IMR-90 (cell line): Measurements from ENCODE around the gene SCYGR7. TPM values are rescaled to one million over a fixed set of nuclear protein-coding genes. Genes with fewer than 3 reads are reported as not detected.

Source experiments
- ATAC-seq: fragments of 200-7000 bp; cut with Tn5 transposase; 2 replicates; pipeline ENCODE4 v1.9.1; 2020; ENCODE audit warnings: low read depth, mild to moderate bottlenecking, moderate library complexity
- Bru-seq: library from RNA; stranded (reverse); fragments of 400-500 nt; gene quantifications from one replicate; lab custom pipeline; 2021; lab: Mats Ljungman, UMichigan
- BruChase-seq, 2 experiments: library from RNA; stranded (reverse); fragments of 400-500 nt; gene quantifications; one replicate each; lab custom pipeline; 2021; lab: Mats Ljungman, UMichigan
- BruUV-seq: library from RNA; stranded (reverse); fragments of 400-500 nt; replicated peaks from 2 replicates; lab custom pipeline; 2021; lab: Mats Ljungman, UMichigan
- CTCF ChIA-PET: fragments of 300-600 bp; formaldehyde crosslinking; extraction: SDS; loops from one replicate; lab custom pipeline; 2021; ENCODE audit warnings: antibody characterized with exemption; lab: Yijun Ruan, JAX
- POLR2A ChIA-PET: fragments of 300-600 bp; sonication (Branson Sonifier 250); formaldehyde crosslinking; loops from one replicate; lab custom pipeline; 2022; ENCODE audit warnings: antibody characterized with exemption; ENCODE audit not compliant: unreplicated experiment; lab: Charles Lee
- DNase-seq: peaks from one replicate; pipeline ENCODE4 v3.0.0; 2013
- H2AFZ ChIP-seq: replicated peaks from 2 replicates; pipeline ENCODE3; 2013; ENCODE audit warnings: low read length, mild to moderate bottlenecking; ENCODE audit not compliant: poor library complexity
- H2AK5ac ChIP-seq: 2 replicates; pipeline ENCODE4 v1.6.1; 2013; ENCODE audit warnings: low read depth, low read length, inconsistent platforms
- H2AK9ac ChIP-seq: replicated peaks from 2 replicates; pipeline ENCODE3; 2013; ENCODE audit warnings: mild to moderate bottlenecking, low read depth, low read length, moderate library complexity; ENCODE audit not compliant: poor library complexity
- H2BK120ac ChIP-seq: 2 replicates; pipeline ENCODE4 v1.6.1; 2013; ENCODE audit warnings: low read depth, low read length, inconsistent platforms
- H2BK15ac ChIP-seq: 3 replicates; pipeline ENCODE4 v1.6.1; 2013; ENCODE audit warnings: low read depth, low read length, inconsistent platforms
- H2BK20ac ChIP-seq: 2 replicates; pipeline ENCODE4 v1.6.1; 2013; ENCODE audit warnings: low read depth, mild to moderate bottlenecking, inconsistent platforms, low read length, moderate library complexity
- H2BK5ac ChIP-seq: 2 replicates; pipeline ENCODE4 v1.6.1; 2013; ENCODE audit warnings: mild to moderate bottlenecking, low read depth, low read length, inconsistent platforms; ENCODE audit not compliant: poor library complexity, severe bottlenecking
- H3K14ac ChIP-seq: replicated peaks from 2 replicates; pipeline ENCODE4 v1.6.1; 2013; ENCODE audit warnings: low read depth, low read length, inconsistent platforms
- H3K18ac ChIP-seq: 2 replicates; pipeline ENCODE4 v1.6.1; 2013; ENCODE audit warnings: low read depth, low read length, control low read depth
- H3K23ac ChIP-seq: 2 replicates; pipeline ENCODE4 v1.6.1; 2013; ENCODE audit warnings: low read depth, low read length, inconsistent platforms
- H3K27ac ChIP-seq: 2 replicates; pipeline ENCODE4 v1.5.1; 2013; ENCODE audit warnings: mild to moderate bottlenecking, control low read depth, low read length; ENCODE audit not compliant: insufficient read depth
- H3K27me3 ChIP-seq: 2 replicates; pipeline ENCODE4 v1.6.1; 2013; ENCODE audit warnings: low read length; ENCODE audit not compliant: control insufficient read depth, insufficient read depth
- H3K36me3 ChIP-seq: 2 replicates; pipeline ENCODE4 v1.6.1; 2013; ENCODE audit warnings: low read length, mixed read lengths; ENCODE audit not compliant: control insufficient read depth, insufficient read depth
- H3K4ac ChIP-seq: 2 replicates; pipeline ENCODE4 v1.6.1; 2013; ENCODE audit warnings: low read depth, low read length, inconsistent platforms
- H3K4me1 ChIP-seq: 2 replicates; pipeline ENCODE4 v1.6.1; 2013; ENCODE audit warnings: low read length, mixed read lengths; ENCODE audit not compliant: control insufficient read depth, insufficient read depth
- H3K4me2 ChIP-seq: 2 replicates; pipeline ENCODE4 v1.6.1; 2013; ENCODE audit warnings: low read depth, mild to moderate bottlenecking, control low read depth, low read length, moderate library complexity
- H3K4me3 ChIP-seq: 2 replicates; pipeline ENCODE4 v1.5.1; 2013; ENCODE audit warnings: low read depth, mild to moderate bottlenecking, control low read depth, low read length, moderate library complexity; ENCODE audit not compliant: insufficient read depth
- H3K56ac ChIP-seq: 2 replicates; pipeline ENCODE4 v1.6.1; 2013; ENCODE audit warnings: low read length, inconsistent platforms; ENCODE audit not compliant: insufficient read depth; ENCODE audit errors: extremely low read depth
- H3K79me1 ChIP-seq, 2 experiments: 2 replicates each; pipeline ENCODE4 v1.6.1; 2013; ENCODE audit warnings: low read length in 2 of 2, inconsistent platforms in 1 of 2, low read depth in 1 of 2
- H3K9ac ChIP-seq: 2 replicates; pipeline ENCODE4 v1.6.1; 2013; ENCODE audit warnings: low read depth, low read length, control low read depth
- H3K9me1 ChIP-seq: 2 replicates; pipeline ENCODE4 v1.6.1; 2013; ENCODE audit warnings: low read length, inconsistent platforms; ENCODE audit not compliant: insufficient read depth
- H3K9me3 ChIP-seq: 2 replicates; pipeline ENCODE4 v1.6.1; 2013; ENCODE audit warnings: low read length; ENCODE audit not compliant: control insufficient read depth, insufficient read depth
- H4K20me1 ChIP-seq: 2 replicates; pipeline ENCODE4 v1.6.1; 2013; ENCODE audit warnings: low read length, inconsistent platforms; ENCODE audit not compliant: insufficient read depth
- H4K5ac ChIP-seq: 2 replicates; pipeline ENCODE4 v1.6.1; 2013; ENCODE audit warnings: mild to moderate bottlenecking, low read depth, low read length, control low read depth
- H4K8ac ChIP-seq, 2 experiments: 2 replicates each; pipeline ENCODE4 v1.6.1; 2013; ENCODE audit warnings: low read depth in 2 of 2, low read length in 2 of 2, control low read depth in 1 of 2, inconsistent platforms in 1 of 2
- H4K91ac ChIP-seq: 2 replicates; pipeline ENCODE4 v1.6.1; 2013; ENCODE audit warnings: low read depth, low read length, inconsistent platforms; ENCODE audit not compliant: insufficient read depth
- CEBPB ChIP-seq: IDR thresholded peaks from 2 replicates; pipeline ENCODE4 v1.6.1; 2012; ENCODE audit warnings: low read depth, low read length, improper control_type of control experiment
- MAZ ChIP-seq: IDR thresholded peaks from 2 replicates; pipeline ENCODE4 v1.6.1; 2012; ENCODE audit warnings: low read depth, mild to moderate bottlenecking, low read length, improper control_type of control experiment, moderate library complexity, borderline replicate concordance
- WGBS, 2 experiments: methylation state at CpG; one replicate each; pipeline versions ENCODE4 v1.1.5 to v1.1.7; 2013; ENCODE audit warnings: missing lambda C conversion rate in 2 of 2; ENCODE audit not compliant: insufficient read length in 1 of 2; ENCODE audit errors: extremely low coverage in 2 of 2; 5-methylcytosine and 5-hydroxymethylcytosine counted together
- dilution Hi-C: fragments of 300-500 bp; cut with HindIII; formaldehyde crosslinking; loops from one replicate; pipeline ENCODE4 v1.14.3; 2018; ENCODE audit warnings: low sequenced_read_pairs; ENCODE audit not compliant: unreplicated experiment
- in situ Hi-C: fragments of 300-500 bp; cut with MboI; formaldehyde crosslinking; loops from 3 replicates; pipeline ENCODE4 v1.14.3; 2019; ENCODE audit warnings: low sequenced_read_pairs, inconsistent platforms, mixed read lengths
- intact Hi-C: fragments of 100-400 bp; cut with micrococcal nuclease; formaldehyde crosslinking; loops from 2 replicates; pipeline ENCODE4 v1.10.0; 2022
- long read RNA-seq: library from polyadenylated mRNA; unstranded; transcript quantifications from one replicate; pipeline ENCODE4 v2.0.0, GENCODE V29; 2021; ENCODE audit not compliant: unreplicated experiment
- polyA plus RNA-seq, 3 experiments: library from polyadenylated mRNA; depleted of rRNA; stranded (reverse); fragments of >200 nt; gene quantifications; 2 replicates each; pipeline ENCODE4 v1.2.3, GENCODE V29; 2012; ENCODE audit warnings: low replicate concordance in 1 of 3
- total RNA-seq: library from RNA; depleted of rRNA; stranded (reverse); fragments of >200 nt; gene quantifications from 2 replicates; pipeline ENCODE4 v1.2.3, GENCODE V29; 2012; rRNA removed

SCYGR7 gene
- total RNA-seq (not detected in 2 replicates), polyA plus RNA-seq (2012; rRNA removed) (not detected in 2 replicates), Bru-seq, nascent RNA (not detected), BruChase-seq, experiment 1, labeled RNA remaining after a 6-hour chase (not detected), BruChase-seq, experiment 2, labeled RNA remaining after a 2-hour chase (not detected)
- not detected in 2 replicates for polyA plus RNA-seq (2012; cell fraction: cytosol; rRNA removed)
- polyA plus RNA-seq (2012; cell fraction: nucleus; rRNA removed; ENCODE audit: low replicate concordance): not detected in 2 replicates
- long read RNA-seq: 0 reads

DNA sequence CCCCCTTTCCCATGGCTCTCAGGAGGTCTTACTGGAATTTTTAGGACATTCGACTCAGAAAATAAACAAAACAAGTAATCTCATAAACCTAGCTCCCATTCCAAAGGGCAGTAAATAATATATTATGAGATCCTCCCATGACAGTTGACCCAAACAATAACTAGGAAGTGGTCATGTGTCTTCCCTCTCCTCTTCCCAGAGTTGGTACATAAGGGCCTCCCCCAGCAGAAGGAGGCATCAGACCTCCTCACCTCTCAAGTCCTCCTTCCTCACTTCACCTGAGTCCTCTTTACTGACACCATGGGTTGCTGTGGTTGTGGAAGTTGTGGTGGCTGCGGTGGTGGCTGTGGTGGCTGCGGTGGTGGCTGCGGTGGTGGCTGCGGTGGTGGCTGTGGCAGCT lies at the start of gene SCYGR7:
TSS of gene SCYGR7 (plus strand) at position 301 of the 400 bp plus-strand sequence. CDS start at position 301, 0 bp downstream.
- H2BK15ac ChIP-seq: no peak within 1 kb of the TSS
- H3K56ac ChIP-seq: no peak within 1 kb of the TSS
- TF ChIP-seq MAZ: no peak
- no peak for TF ChIP-seq CEBPB
- no peak within 1 kb of the TSS for H3K23ac ChIP-seq
- H2AK5ac ChIP-seq: no peak within 1 kb of the TSS
- no peak within 1 kb of the TSS for H4K5ac ChIP-seq
- H3K9ac ChIP-seq: no peak within 1 kb of the TSS
- no peak within 1 kb of the TSS for H4K8ac ChIP-seq
- no peak within 1 kb of the TSS for H3K18ac ChIP-seq
- no peak within 1 kb of the TSS for H2AK9ac ChIP-seq
- H3K14ac ChIP-seq: no peak within 1 kb of the TSS
- H3K4ac ChIP-seq: no peak within 1 kb of the TSS
- H3K4me2 ChIP-seq: no peak within 1 kb of the TSS
- no peak within 1 kb of the TSS for H2BK5ac ChIP-seq
- H3K9me3 ChIP-seq: no peaks in the 10 kb centered on the region
- in situ Hi-C loops (no loop called here), intact Hi-C loops (no loop called here), dilution Hi-C loops (no loop called here)
- ChIA-PET CTCF (no interaction called here), POLR2A (no interaction called here)
- H3K36me3 ChIP-seq: no peaks in the 10 kb centered on the region
- ATAC-seq (no peak), DNase-seq (no peak)
- no peaks in the 10 kb centered on the region for H3K27me3 ChIP-seq
- WGBS, 2 experiments: no CpG with 5 or more reads among the region's 5 CpGs
- no peak within 1 kb of the TSS for H2AFZ ChIP-seq
- no peak within 1 kb of the TSS for H2BK120ac ChIP-seq
- no peak within 1 kb of the TSS for H4K91ac ChIP-seq
- no peak within 1 kb of the TSS for H3K4me3 ChIP-seq
- no peaks in the 10 kb centered on the region for H4K20me1 ChIP-seq
- BruUV-seq: no TSS peak
- H3K9me1 ChIP-seq: no peaks in the 10 kb centered on the region
- H3K27ac ChIP-seq: no peak within 1 kb of the TSS
- no peaks in the 10 kb centered on the region for H3K79me1 ChIP-seq
- no peak within 1 kb of the TSS for H2BK20ac ChIP-seq
- no peaks in the 10 kb centered on the region for H3K4me1 ChIP-seq
